ENCODE data around the gene ZDHHC11. TPM values are rescaled to one million over a fixed set of nuclear protein-coding genes. Genes with fewer than 3 reads are reported as not detected.
"Not testable (repeated sequence)": the region's sequence is repeated elsewhere in the genome, so short reads cannot be mapped to it uniquely, and the experiment has no call there.

The ZDHHC11 gene
- total RNA-seq, 5 donors from 2014 or later (not counting 1 experiment from before 2014, with no cell fraction given): 6.5 to 38.0 (median 11.6) TPM

DNA sequence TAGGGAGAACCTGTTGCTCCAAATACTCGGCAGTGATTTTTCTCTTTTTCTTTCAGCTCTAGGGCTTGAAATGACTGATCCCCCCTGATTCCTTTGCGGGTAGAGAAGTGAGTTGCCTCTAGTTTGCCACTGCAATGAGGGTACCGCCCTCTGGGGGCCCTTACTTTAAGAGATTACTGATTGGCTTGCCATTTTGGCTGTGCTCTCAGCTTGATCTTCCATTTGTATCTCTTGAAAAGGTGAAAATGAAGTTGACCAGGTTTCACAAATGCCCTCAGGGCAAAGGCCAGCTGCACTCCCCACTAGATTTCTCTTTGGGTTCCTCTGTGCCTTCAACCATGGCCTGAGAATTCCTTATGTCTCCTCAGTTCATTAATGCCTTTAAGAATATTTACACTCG lies 52.8 kb downstream of the ZDHHC11 start:
- H3K36me3 Mint-ChIP-seq: peaks cover 31% of the 10 kb centered on the region
- H3K4me3 ChIP-seq (ENCODE audit: control insufficient read depth in 1 of 2, extremely low read depth in 1 of 2, low read length in 1 of 2); DNase-seq; H3K36me3 ChIP-seq (ENCODE audit: control insufficient read depth in 2 of 2, extremely low read depth in 1 of 2, insufficient read depth in 1 of 2, low read length in 1 of 2); POLR2A ChIA-PET; H3K27ac Mint-ChIP-seq; H3K9me3 ChIP-seq; H3K27me3 ChIP-seq (replicated peaks in 1 of 2; ENCODE audit: control insufficient read depth in 2 of 2, extremely low read depth in 1 of 2, insufficient read depth in 2 of 2, low read length in 1 of 2); ATAC-seq (replicated peaks in 1 of 4); H3K4me1 ChIP-seq (ENCODE audit: control insufficient read depth in 1 of 2, extremely low read depth in 1 of 2, insufficient read depth in 2 of 2, low read length in 2 of 2); H3K4me3 Mint-ChIP-seq; H3K4me1 Mint-ChIP-seq; CTCF ChIA-PET; H3K27ac ChIP-seq (ENCODE audit: low read length): not testable (repeated sequence)
- H3K27me3 Mint-ChIP-seq: peaks cover 9 to 27% of the 10 kb centered on the region in 2 donors
- H3K9me3 Mint-ChIP-seq: peaks cover 3 to 23% (median 19%) of the 10 kb centered on the region in 3 donors
- WGBS (ENCODE audit: insufficient coverage): no CpG with 5 or more reads among the region's 4 CpGs

DNA sequence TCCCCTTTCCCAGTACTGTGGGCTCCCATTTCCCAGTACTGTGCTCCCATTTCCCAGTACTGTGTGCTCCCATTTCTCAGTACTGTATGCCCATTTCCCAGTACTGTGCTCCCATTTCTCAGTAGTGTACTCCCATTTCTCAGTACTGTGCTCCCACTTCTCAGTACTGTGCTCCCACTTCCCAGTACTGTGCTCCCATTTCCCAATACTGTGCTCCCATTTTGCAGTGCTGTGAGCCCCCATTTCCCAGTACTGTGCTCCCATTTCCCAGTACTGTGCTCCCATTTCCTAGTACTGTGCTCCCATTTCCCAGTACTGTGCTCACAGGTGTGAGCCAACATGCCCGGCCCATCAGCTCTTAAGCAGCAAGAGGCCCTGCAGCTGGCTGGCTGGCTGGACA lies 54.9 kb downstream of the ZDHHC11 start:
- WGBS (ENCODE audit: insufficient coverage): no CpG with 5 or more reads among the region's 1 CpG
- DNase-seq; POLR2A ChIA-PET; H3K9me3 ChIP-seq; H3K4me1 Mint-ChIP-seq; H3K27ac Mint-ChIP-seq; CTCF ChIA-PET; H3K27ac ChIP-seq (ENCODE audit: low read length); H3K4me3 Mint-ChIP-seq; H3K36me3 ChIP-seq (ENCODE audit: control insufficient read depth in 2 of 2, extremely low read depth in 1 of 2, insufficient read depth in 1 of 2, low read length in 1 of 2); H3K4me1 ChIP-seq (ENCODE audit: control insufficient read depth in 1 of 2, extremely low read depth in 1 of 2, insufficient read depth in 2 of 2, low read length in 2 of 2); ATAC-seq (replicated peaks in 1 of 4); H3K27me3 ChIP-seq (replicated peaks in 1 of 2; ENCODE audit: control insufficient read depth in 2 of 2, extremely low read depth in 1 of 2, insufficient read depth in 2 of 2, low read length in 1 of 2); H3K4me3 ChIP-seq (ENCODE audit: control insufficient read depth in 1 of 2, extremely low read depth in 1 of 2, low read length in 1 of 2): not testable (repeated sequence)
- peaks cover 18% of the 10 kb centered on the region for H3K36me3 Mint-ChIP-seq
- peaks cover 3 to 14% of the 10 kb centered on the region in 2 donors for H3K27me3 Mint-ChIP-seq
- peaks cover 4 to 28% (median 27%) of the 10 kb centered on the region in 3 donors for H3K9me3 Mint-ChIP-seq

DNA sequence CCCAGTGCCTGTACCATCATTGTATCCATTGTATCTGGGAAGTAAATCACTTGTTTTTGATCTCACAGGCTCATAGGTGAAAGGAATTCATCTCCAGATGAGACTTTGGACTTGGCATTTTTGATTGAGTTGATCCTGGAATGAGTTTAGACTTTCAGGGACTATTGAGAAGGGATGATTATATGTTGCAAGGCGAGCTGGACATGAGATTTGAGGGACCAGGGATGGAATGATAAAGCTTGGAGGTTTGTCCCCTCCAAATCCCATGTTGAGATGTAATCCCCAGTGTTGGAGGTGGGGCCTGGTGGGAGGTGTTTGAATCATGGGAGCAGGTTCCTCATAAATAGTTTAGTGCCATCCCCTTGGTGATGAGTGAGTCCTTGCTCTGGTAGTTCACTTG lies 55.8 kb downstream of the ZDHHC11 start:
- peaks cover 7 to 14% of the 10 kb centered on the region in 2 donors for H3K27me3 Mint-ChIP-seq
- H3K36me3 ChIP-seq (ENCODE audit: control insufficient read depth in 2 of 2, extremely low read depth in 1 of 2, insufficient read depth in 1 of 2, low read length in 1 of 2); H3K4me1 ChIP-seq (ENCODE audit: control insufficient read depth in 1 of 2, extremely low read depth in 1 of 2, insufficient read depth in 2 of 2, low read length in 2 of 2); H3K27ac Mint-ChIP-seq; H3K9me3 ChIP-seq; CTCF ChIA-PET; ATAC-seq (replicated peaks in 1 of 4); H3K4me3 ChIP-seq (ENCODE audit: control insufficient read depth in 1 of 2, extremely low read depth in 1 of 2, low read length in 1 of 2); POLR2A ChIA-PET; H3K4me1 Mint-ChIP-seq; DNase-seq; H3K27me3 ChIP-seq (replicated peaks in 1 of 2; ENCODE audit: control insufficient read depth in 2 of 2, extremely low read depth in 1 of 2, insufficient read depth in 2 of 2, low read length in 1 of 2); H3K4me3 Mint-ChIP-seq; H3K27ac ChIP-seq (ENCODE audit: low read length): not testable (repeated sequence)
- H3K9me3 Mint-ChIP-seq: peaks cover 9 to 35% (median 32%) of the 10 kb centered on the region in 3 donors
- peaks cover 18% of the 10 kb centered on the region for H3K36me3 Mint-ChIP-seq
- 71% methylated on average over 1 of the region's 1 CpG for WGBS (ENCODE audit: insufficient coverage)

DNA sequence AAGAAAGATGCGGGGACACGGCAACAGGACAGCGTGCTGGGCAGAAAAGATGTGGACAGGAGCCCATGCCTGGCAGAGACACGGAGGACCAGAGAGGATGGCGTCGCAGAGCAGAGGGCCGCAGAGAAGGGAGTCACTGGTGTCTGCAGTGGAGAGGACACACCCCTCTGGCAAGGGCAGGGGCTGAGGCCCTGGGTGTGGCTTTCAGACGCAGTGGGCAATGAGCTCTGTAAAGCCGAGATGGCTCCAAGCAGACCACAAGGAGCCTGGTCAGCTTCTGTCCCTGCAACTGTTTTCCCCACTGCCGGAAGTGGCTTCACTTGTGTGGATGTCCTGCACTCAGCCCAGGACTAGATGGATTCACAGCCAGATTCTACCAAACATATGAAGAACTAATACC lies 62.1 kb downstream of the ZDHHC11 start:
- H3K4me1 ChIP-seq (ENCODE audit: control insufficient read depth in 1 of 2, extremely low read depth in 1 of 2, insufficient read depth in 2 of 2, low read length in 2 of 2); H3K4me3 Mint-ChIP-seq; H3K4me3 ChIP-seq (ENCODE audit: control insufficient read depth in 1 of 2, extremely low read depth in 1 of 2, low read length in 1 of 2); POLR2A ChIA-PET; ATAC-seq (replicated peaks in 1 of 4); H3K9me3 ChIP-seq; H3K4me1 Mint-ChIP-seq; DNase-seq; H3K36me3 Mint-ChIP-seq; H3K36me3 ChIP-seq (ENCODE audit: control insufficient read depth in 2 of 2, extremely low read depth in 1 of 2, insufficient read depth in 1 of 2, low read length in 1 of 2); H3K27ac Mint-ChIP-seq; CTCF ChIA-PET; H3K27ac ChIP-seq (ENCODE audit: low read length): not testable (repeated sequence)
- 95% methylated on average over 7 of the region's 10 CpGs for WGBS (ENCODE audit: insufficient coverage)
- peaks cover 15 to 31% (median 24%) of the 10 kb centered on the region in 3 donors for H3K9me3 Mint-ChIP-seq
- peaks cover 9 to 13% of the 10 kb centered on the region in 2 donors for H3K27me3 Mint-ChIP-seq
- H3K27me3 ChIP-seq (replicated peaks in 1 of 2; ENCODE audit: control insufficient read depth in 2 of 2, extremely low read depth in 1 of 2, insufficient read depth in 2 of 2, low read length in 1 of 2): peaks cover 2 to 17% of the 10 kb centered on the region in 2 experiments

DNA sequence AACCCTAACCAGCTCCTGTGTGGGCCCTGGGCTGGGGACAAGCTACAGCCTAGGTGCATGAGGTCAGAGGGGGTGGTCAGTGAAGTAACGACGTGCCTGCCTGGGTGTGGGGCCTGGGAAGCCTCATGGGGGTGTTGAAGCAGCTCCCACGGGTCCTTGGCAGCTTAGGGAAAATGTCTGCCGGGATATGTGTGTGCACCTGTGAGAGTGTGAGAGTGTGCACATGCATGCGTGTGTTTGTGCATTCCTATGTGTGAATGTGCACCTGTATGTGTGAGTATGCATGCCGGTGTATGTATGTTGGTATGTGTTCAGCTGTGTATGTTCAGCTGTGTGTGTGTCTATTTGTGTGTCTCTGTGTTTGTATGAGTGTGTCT lies 62.9 kb downstream of the ZDHHC11 start:
- DNase-seq; H3K4me1 Mint-ChIP-seq; H3K9me3 ChIP-seq; ATAC-seq (replicated peaks in 1 of 4); H3K36me3 Mint-ChIP-seq; H3K36me3 ChIP-seq (ENCODE audit: control insufficient read depth in 2 of 2, extremely low read depth in 1 of 2, insufficient read depth in 1 of 2, low read length in 1 of 2); H3K4me3 Mint-ChIP-seq; POLR2A ChIA-PET; CTCF ChIA-PET; H3K27ac Mint-ChIP-seq; H3K27ac ChIP-seq (ENCODE audit: low read length); H3K4me3 ChIP-seq (ENCODE audit: control insufficient read depth in 1 of 2, extremely low read depth in 1 of 2, low read length in 1 of 2): not testable (repeated sequence)
- 100% methylated on average over 1 of the region's 6 CpGs for WGBS (ENCODE audit: insufficient coverage)
- peaks cover 2 to 18% of the 10 kb centered on the region in 2 experiments for H3K4me1 ChIP-seq (ENCODE audit: control insufficient read depth in 1 of 2, extremely low read depth in 1 of 2, insufficient read depth in 2 of 2, low read length in 2 of 2)
- H3K27me3 ChIP-seq (replicated peaks in 1 of 2; ENCODE audit: control insufficient read depth in 2 of 2, extremely low read depth in 1 of 2, insufficient read depth in 2 of 2, low read length in 1 of 2): peaks cover 2 to 18% of the 10 kb centered on the region in 2 experiments
- peaks cover 15 to 24% (median 18%) of the 10 kb centered on the region in 3 donors for H3K9me3 Mint-ChIP-seq
- peaks cover 9 to 13% of the 10 kb centered on the region in 2 donors for H3K27me3 Mint-ChIP-seq

DNA sequence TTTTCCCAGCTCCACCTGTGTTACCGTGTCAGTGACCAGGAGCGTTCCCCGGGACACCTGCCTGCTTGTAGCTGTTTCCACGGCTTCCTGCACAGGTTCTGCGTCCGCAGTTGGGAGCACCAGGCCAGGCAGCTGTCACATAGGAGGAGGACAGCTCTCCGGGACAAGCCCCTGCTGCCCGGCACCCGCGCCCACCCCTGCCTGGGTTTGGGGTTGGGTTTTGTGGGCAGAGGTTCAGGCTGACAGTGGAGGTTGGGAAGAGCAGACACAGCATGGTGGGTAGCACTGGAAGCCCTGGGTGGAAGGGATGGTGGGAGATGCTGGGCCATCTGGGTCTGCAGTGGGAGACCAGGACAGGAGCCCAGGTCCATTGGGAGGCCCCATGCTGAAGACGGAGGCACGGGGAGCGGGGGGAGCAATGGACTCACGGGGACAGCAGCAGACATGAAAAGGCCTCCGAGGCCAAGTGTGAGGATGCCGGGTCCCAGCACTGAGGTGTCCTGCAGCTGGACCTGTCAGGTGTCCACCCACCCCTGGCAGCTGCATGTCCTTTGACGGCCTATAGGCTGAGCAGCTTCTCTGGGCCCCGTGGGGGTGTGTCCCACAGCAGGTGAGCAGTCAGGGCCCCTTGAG lies 63.4 kb downstream of the ZDHHC11 start:
- H3K4me3 Mint-ChIP-seq; H3K27ac Mint-ChIP-seq; CTCF ChIA-PET; POLR2A ChIA-PET; DNase-seq; H3K9me3 ChIP-seq; H3K36me3 ChIP-seq (ENCODE audit: control insufficient read depth in 2 of 2, extremely low read depth in 1 of 2, insufficient read depth in 1 of 2, low read length in 1 of 2); H3K4me1 Mint-ChIP-seq; ATAC-seq (replicated peaks in 1 of 4); H3K4me3 ChIP-seq (ENCODE audit: control insufficient read depth in 1 of 2, extremely low read depth in 1 of 2, low read length in 1 of 2); H3K36me3 Mint-ChIP-seq; H3K27ac ChIP-seq (ENCODE audit: low read length): not testable (repeated sequence)
- Histone ChIP-seq H3K4me1 (ENCODE audit: control insufficient read depth in 1 of 2, extremely low read depth in 1 of 2, insufficient read depth in 2 of 2, low read length in 2 of 2) (peaks cover 2 to 18% of the 10 kb centered on the region in 2 experiments), H3K27me3 (replicated peaks in 1 of 2; ENCODE audit: control insufficient read depth in 2 of 2, extremely low read depth in 1 of 2, insufficient read depth in 2 of 2, low read length in 1 of 2) (peaks cover 2 to 18% of the 10 kb centered on the region in 2 experiments)
- 93% methylated on average over 6 of the region's 18 CpGs for WGBS (ENCODE audit: insufficient coverage)
- Mint-ChIP-seq H3K27me3 (peaks cover 9 to 13% of the 10 kb centered on the region in 2 donors), H3K9me3 (peaks cover 15 to 24% (median 15%) of the 10 kb centered on the region in 3 donors)
